Measurements from ENCODE around the gene FAM161B.

DNA sequence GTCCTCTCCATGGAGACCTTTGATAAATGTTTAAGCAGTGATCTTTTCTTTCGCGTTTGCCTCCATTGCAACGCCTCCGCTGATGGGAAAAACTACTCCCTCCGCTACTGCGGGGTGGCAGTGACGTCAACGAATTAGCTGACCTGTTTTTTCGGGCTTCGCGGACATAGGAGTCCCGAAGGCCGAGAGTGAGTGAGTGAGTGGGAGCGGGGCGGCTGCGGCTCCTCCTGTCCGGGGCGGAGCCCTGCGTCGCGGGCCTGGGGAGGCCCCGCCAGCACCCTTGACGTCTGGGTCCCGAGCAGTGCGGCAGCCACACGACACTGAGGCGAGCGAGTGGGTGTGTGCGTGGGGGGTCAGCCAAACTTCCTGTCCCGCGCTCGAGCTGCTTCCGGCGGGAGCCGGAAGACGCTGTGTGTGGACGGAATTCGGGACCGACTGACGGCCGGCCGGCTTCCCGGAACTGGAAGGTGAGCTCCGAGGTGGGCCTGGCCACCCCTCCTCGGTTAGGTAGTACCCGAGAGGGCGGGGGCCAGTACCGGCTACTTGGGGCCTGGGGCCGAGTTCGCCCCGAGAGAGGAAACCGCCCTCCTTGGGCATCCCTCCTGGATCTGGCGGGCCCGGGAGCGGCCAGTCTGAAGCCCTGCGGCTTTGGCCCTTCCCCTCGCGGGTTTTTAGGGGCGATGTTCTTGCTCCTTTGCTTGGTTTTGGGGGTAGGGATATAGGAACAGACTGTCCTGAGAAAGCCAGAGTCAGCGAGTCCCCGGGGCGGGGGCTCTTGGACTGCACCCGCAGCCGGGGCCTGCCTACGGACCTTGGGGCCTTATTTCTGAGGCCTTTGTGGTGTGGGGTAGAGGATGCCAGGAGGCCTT lies 63.2 kb downstream of the FAM161B start, which contains the start of gene ZNF410:
- peak; percentile 93 for TF ChIP-seq POLR2AphosphoS5 (IDR thresholded peaks at IDR 0.05; ENCODE audit: borderline replicate concordance, low read depth, low read length)
- no peak for TF ChIP-seq EZH2 (IDR thresholded peaks at IDR 0.05)

Data from SK-N-MC (cell line).